Melanocyte of skin (primary cell): ENCODE results near the gene CEP43. TPM values are rescaled to one million over a fixed set of nuclear protein-coding genes. Genes with fewer than 3 reads are reported as not detected.

Experiments used
- small RNA-seq, 2 donors: library from RNA; depleted of rRNA; stranded (forward); fragments of <200 nt; gene quantifications; one replicate each; pipeline ENCODE3, GENCODE V24; 2012
- total RNA-seq, 2 donors: library from RNA; depleted of rRNA; stranded (reverse); fragments of >200 nt; gene quantifications; 2 replicates each; pipeline ENCODE4 v1.2.3, GENCODE V29; 2012

The CEP43 gene
- total RNA-seq, result 10 to 100 TPM; 13.8 to 30.0 TPM

GRCh38 chr6:166999145-166999883, at the start of gene CEP43:
Gene CEP43 (plus strand): TSS chr6:166999397. CDS start chr6:166999413, 16 bp downstream.

GRCh38 chr6:166956444-166957086, 42.6 kb upstream of the CEP43 start, which contains the start of gene RNASET2:
Gene RNASET2 (minus strand): TSS chr6:166956550. CDS start chr6:166956182, 368 bp downstream.

Small RNAs within 50 kb of the gene (small RNA-seq; reads per million reads assigned to genes)
- gene MIR3939, result 0.39 to 1.3 reads per million in 2 donors

Other genes starting within 250 kb of the CEP43 start
- 10 to 100 TPM in 1 of 2 donors, 1 to 10 TPM in 1; 7.6 to 11.7 TPM for gene RNASET2, start 42.8 kb upstream of the CEP43 start, total RNA-seq
- gene CCR6, start 123.7 kb downstream of the CEP43 start, total RNA-seq, result not detected
- not detected for gene GPR31, start 158.6 kb downstream of the CEP43 start, total RNA-seq